Kasumi-1 (cell line): ENCODE results near the gene ADCY5.

Source experiments
- DNase-seq, 2 experiments: peaks; one replicate each; lab custom pipeline; 2025; lab: John Stamatoyannopoulos, UW

Gene ADCY5

DNA sequence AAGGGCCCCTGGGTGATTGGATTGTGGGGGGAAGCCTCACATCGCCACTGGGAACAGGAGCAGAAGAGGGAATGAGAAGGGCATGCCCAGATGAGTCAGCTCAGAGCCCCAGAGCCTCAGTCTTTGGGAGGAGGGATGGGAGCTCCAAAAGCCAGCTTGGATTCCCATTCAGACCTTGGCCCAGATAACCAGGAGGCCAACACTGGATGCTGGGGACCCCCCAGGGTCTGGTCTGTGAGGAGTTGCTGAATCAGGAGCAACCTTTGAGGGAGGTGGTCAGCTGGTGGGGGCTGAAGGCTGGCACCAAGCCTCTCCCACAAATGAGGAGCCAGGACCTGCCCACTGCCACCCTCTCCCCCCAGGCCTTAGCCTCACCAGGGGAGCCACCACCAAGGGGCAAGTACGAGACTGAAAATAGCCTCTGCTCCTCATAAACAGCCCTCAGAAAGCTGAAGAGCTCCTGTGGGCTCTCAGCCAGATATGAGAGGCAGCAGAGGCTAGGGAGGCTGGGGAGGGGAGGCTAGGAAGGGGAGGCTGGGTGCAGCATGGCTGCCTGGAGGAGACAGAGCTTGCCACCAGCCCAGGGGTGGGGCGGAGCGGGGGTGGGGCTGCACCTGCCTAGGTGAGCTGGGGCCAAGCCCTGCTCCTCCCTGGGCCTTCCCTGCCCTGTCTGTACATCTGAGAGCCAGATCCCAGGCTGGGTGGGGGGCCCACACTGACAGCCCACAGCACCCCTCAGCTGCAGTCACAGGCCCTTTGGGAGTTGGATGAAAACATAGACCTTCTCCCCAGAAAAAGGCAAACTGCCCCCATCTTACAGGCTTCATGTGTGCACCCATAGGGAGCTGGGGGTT is 147.3 kb downstream of the ADCY5 start:
- DNase-seq: no peak

DNA sequence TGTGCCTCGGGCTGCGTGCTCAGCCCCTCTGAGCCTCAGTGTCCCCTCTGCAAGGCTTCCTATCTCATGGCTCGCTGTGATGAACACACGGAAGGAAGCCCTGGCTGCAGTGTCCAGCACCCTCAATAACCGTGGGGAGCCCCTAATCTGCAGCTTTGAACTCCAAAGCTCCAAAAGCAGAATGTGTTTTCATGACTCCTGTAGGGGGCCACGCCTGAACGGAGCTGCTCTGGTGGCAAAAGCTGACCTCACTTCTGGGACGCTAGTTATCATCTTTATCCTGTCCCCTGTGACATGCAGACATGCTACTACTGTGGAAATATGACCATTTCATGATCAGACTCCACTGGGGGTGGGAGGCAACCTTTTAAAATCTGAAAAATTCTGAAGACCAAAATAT is 148.3 kb downstream of the ADCY5 start:
- DNase-seq: no peak

DNA sequence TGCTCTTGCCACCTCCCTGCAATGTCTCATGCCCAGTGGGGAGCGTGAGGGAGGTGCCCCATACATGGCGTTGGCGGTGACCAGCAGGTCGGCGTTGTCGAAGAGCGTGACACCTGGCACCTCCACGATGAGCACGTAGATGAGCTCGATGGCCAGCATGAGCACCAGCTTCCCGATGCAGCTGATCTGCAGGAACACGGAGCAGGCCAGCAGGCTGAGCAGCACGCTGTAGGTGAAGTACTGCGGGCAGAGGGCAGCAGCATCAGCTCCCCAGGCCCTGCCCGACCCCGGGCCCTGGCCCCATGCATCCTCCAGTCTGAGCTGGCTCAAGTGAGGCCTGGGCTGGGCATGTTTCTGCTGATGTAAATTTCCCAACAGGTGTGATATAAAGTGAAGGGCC is 148.8 kb downstream of the ADCY5 start:
- DNase-seq: no peak

DNA sequence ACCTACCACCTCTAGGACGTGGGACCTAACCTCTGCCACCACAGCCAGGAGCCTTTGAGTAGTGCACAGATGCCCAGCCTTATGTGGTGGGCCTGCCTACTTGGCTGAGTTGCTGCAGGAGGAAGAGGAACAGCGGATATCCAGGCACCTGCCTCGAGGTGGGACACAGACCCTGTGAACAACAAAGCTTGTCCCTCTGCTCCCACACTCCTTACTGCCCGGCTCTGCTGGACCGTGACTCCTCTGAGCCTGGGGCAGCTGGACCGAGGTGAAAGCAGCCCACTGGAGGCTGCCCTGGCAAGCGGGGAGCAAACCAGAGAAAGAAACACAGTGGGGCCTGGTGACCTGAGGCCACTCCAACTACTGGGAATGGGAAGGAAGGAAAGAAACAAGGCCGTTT is 149.3 kb downstream of the ADCY5 start:
- no peak for DNase-seq

DNA sequence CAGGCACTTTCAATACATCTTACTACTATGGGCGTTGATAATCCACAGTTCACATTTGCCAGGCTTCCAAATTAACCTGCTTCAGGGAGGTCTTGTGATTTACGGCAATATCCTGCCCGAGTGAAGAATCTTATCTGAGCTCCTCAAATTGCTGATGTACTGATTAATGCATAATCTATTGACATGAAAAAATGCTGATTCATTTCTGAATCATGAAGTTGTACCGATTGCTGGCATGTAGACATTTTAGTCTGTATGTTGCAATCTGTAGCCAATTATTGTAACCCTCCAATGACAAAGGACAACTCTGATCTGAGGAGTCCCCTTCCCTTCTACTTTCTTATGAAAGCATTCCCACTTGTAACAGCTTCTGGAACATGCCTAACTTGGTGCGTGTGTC is 150.0 kb downstream of the ADCY5 start:
- no peak for DNase-seq

DNA sequence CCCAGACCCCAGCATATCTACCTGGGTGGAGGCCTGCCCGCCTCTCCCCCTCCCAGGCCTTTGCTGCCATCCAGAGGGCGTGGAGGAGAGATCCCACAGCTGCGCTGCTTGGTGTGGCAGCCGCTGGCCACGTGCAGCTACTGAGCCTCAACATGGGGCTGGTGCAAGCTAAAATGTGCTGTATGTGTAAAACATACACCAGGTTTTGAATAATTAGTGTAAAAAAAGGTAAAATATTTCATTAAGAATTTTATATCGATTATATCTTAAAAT is 151.3 kb downstream of the ADCY5 start:
- no peak for DNase-seq

DNA sequence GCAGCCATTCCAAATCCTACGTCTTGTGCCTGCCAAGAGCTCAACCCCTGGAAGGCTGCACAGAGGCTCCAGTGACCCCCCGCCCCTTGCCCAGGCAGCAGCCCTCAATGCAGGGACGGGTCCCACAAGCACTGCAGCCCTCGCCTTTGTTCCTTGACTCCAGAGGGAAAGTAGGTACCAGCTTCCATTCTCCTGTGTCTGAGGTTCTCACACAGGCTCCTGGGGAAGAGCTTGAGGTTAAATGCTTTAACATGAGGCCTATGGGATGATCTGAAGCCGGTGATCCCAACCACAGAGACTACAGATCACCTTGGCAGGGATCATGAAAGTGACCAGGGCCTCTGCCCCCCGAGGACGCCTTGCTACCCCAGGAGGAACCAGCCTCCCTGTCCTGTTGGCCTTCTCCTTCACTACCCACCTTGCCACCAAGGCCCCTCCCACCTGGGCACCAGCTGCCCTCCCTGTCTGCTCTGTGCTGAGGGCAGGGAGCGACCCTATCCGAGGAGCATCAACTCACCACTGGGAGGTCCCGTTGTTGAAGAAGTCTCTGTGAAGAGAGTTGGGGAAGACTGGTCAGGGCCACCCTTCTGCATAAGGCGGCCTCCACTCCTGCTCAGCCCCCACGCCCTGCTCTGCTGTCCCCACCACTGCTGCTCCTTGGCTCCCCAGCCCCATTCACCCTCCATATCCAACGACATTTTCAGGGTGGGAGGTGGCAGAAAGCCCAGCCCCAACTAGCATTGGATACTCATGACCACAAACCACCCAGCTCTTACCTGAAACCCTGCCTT is 151.9 kb downstream of the ADCY5 start:
- no peak for DNase-seq

DNA sequence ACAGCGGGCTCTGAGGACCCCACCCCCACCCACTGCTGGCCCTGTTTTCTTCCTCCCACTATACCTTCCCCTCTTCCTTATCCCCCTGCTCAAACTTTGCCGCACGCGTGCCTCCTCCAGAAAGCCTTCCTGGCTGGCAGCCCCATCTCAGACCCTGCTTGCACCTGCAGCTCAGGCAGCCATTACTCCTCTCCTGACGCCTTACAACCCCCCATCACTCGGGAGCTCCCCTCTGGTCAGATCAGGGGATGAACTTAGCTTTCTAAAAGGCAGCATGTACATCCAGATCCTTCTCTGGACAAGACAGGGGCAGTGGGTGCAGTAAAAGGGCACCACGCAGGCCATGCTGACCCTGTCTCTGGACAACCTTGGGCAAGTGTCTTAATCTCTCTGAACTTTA is 152.6 kb downstream of the ADCY5 start:
- no peak for DNase-seq

DNA sequence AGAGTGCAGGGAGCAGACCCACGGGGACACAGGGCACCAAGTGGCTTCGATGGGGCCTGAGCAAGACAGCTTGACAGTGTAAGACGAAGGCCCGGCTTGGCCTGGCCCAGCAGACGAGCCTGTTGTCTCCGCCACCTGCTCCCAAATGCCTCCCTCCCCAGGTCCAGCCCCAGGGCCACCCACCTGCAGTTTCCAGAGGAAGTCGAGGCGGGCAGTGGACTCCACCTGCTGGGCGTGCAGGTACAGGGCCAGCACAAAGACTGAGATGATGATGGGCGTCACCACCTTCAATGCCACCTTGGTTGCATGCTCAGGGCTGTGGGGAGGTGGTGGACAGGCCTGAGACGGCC is 153.0 kb downstream of the ADCY5 start:
- no peak for DNase-seq

DNA sequence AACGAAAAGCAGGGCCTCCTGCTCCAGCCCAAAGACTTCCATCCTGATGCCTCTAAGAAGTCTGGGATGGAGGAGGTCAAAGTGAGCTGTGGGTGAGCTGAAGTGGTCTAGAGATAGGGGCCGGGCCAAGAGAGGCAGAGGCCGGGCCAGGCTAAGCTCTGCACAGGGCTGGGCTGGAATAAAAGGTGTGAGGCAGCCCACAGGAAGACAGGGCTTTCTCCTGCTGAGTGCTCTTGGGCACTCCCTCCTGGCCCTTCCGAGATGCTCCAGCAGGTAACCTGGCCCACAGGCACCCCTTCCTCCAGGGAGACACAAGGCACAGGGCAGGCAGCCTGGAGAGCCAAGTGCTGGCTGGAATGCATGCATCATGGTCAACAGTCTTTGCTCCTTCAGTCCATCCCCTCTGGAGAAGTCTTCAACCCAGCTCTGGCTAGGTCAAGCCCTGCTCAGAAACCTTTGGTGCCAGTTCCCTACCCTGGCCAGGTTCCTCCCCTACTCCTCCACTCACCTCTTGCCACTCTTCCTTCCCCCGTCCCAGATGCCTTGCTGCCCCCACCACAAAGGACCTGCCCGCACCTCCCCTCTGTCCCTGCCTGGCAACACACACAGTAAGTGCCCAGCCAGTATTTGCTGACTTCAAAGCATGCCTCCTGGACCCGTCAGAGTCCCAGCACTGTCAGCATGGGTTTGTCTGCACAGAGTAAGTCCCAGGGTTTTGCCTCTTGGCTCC is 153.6 kb downstream of the ADCY5 start:
- DNase-seq: no peak

DNA sequence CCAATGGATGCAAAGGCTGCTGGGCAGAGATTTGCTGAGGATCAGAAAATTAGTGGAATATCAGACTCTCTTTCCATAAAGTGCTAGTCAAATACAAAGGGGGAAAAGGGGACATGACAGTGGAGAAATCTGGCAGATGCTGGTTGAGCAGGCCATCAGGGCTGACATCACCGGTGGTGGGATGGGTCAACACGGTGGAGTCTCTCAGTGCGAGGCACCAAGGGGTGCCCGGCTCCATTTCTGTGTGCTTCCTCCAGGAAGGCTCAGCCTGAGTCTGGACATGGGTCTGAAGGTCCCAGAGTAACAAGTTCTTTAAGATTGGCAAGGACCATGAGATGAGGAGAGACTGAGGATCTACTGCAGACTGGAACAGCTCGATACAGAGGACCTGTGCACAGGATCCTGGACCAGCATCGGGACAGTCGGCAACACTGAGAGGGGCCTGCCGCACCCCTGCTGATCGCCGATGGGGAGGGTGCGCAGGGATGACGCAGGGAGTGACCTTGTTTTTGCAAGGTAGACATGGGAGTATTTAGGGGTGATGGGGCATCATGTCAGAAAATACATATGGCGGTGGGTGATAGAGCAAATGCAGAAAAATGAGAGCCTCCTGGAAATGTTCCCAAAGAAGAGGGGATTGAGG is 154.5 kb downstream of the ADCY5 start:
- no peak for DNase-seq

DNA sequence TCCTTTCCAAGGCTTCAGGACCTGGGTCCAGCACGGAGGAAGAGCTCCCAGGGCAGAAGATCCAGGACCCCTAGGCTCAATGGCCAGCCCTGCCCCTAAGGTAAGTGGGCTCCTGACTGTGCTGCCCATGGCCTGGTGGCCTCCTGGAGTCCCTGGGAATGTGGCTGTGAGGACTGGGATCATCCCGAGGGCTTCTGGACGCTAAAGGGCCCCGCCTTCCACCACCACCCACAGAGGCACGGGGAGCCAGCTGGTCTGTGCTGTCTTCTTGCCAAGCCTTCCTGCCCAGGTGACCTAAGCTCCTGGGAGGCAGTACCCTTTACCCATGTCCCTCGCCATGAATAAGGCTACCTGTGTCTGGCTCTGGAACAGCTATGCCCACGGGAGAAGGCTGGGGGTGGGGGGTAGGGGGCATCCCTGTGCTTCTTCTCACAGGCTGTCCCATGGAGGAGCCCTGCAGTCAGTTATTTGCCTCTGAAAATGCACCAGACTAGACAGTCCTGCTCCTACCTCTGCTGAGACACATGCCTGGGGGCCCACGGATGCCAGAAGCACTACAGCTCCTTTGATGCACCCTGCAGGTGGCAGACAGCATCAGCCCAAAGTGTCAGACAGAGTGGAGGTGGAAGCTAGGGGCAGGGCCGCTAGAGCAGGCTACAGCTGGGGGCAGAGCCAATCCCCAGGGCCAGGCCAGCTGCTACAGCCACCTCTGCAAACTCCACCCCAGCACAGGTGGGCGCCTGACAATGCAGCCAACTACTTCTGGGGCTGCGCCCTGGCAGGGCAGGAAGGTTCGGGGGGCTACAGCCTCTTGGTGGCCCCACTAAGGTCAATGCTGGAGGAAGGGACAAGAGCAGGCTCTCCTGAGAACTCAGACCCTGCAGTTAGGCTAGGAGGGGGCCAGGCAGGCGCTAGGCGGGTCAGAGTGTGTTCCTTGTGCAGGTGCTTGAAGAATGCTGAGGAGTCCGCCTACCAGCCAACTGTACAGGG is 156.3 kb downstream of the ADCY5 start:
- no peak for DNase-seq

DNA sequence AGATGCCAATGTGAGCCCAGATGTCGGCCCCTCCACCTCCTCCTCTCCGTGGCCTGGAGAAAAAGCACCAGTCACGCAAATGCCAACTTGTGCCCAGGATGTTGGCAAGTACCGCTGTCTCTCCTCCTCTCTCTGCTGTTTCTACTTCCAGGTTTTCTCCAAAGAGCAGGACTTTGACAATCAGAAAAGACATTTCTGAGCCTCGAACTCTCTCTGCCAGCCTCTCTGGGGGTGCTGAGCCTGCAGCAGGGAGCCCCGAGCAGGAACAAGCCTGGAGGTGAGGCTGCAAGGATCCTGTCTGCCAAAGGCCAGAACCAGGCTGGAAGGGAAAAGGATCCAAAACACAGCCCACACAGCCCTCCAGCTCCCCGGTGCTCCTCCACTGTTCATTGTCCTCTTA is 157.5 kb downstream of the ADCY5 start:
- DNase-seq: no peak

DNA sequence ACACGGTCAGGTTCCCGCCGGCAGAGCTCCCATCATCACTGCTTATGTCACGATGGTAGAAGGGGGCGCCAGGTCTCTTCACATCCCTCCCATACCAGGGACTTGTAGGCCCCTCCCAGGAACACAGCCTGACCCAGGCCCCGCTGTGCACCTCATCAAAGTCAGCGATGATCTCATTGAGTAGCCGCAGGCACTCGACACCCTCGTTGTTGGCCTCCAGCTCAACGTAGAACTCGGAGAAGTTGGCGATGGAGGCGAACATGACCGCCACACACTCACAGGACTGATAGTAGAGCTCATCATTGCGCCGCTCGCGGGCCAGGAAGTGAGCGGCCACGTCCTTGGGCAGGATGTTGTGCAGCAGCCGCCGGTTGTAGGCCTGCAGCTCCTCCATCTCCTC is 157.9 kb downstream of the ADCY5 start:
- DNase-seq: no peak

DNA sequence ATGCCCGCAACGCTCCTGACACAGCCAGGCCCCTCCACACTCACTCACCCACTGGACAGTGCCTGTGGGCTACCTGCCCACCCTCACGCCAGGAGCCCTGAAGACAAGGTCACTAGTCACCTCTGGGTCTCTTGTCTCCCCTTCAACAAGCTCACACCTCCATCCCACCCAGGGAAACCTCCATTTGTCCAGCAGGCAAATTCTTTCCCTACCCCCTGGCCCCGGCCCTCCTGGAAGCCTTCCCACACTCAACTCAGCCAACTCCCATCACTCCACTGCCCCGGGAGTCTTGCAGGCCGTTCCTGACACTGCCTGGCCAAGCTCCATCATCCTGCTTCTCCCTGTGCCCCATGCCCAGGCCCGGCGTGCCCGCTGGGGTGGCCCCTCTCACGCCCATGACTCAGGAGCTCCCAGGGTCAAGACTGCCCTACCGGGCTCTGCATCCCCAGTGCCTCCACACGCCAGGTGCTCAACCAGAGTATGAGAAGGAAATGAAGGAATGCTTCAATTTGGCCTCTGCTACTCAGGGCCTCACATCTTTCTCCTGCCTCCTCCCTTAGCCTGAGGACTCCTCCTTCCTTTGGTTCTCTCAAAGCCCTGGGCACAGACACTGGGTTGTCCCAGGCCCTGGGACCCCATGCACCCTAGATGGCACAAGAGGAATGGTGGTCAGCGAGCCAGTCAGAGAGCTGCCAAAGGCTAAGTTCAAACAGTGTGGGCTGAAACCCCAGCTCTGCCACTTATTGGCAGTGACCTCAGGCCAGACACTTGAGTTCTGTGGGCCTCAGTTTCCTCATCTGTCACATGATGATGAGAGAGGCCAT is 158.6 kb downstream of the ADCY5 start:
- DNase-seq: no peak

DNA sequence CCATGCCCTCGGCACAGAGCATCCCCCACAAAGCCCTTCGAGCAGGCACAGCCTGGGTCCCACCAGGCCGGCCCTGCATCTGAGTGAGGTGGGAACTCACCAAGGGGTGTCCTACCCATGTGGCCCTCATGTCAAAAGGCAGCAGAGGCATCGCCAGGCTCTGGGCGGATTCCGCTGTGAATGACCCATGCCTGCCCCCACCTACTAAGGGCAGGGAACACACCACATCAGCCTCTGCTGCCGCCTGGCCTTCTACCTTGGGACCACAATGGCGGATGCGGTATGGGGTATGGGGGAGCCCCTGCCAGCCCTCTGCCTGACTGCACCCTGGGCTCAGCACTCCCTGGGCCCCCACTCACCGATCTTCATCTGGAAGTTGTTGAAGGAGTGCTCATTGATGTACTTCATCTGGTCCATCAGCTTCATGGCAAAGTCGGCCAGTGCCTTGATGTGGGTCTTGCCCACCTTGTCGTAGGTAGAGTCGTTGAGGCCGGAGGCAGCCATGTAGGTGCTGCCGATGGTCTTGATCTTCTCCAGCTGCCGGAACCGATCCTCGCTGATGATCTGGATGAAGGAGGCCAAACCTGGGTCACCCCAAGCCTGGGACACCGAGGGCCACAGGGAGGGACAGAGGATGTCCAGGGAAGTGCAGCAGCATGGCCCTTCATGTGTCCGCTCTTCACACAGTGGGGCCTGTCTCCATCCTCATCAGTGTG is 159.3 kb downstream of the ADCY5 start:
- DNase-seq: no peak

DNA sequence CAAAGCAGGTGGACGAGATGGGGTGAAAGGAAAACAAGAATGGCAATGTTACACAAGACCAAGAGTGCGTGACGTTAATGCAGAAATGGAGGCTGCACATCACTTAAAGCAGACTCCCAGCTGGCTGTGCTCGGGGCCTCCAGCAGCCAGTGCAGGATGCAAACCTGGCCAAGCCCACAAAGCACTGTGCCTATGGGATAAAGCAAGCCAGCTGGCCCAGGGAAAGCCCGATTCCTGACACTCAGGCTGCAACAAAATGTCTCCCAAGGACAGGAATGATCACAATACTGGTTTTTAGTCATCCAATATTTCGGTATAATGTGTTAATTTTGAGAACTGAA is 161.0 kb downstream of the ADCY5 start:
- no peak for DNase-seq

DNA sequence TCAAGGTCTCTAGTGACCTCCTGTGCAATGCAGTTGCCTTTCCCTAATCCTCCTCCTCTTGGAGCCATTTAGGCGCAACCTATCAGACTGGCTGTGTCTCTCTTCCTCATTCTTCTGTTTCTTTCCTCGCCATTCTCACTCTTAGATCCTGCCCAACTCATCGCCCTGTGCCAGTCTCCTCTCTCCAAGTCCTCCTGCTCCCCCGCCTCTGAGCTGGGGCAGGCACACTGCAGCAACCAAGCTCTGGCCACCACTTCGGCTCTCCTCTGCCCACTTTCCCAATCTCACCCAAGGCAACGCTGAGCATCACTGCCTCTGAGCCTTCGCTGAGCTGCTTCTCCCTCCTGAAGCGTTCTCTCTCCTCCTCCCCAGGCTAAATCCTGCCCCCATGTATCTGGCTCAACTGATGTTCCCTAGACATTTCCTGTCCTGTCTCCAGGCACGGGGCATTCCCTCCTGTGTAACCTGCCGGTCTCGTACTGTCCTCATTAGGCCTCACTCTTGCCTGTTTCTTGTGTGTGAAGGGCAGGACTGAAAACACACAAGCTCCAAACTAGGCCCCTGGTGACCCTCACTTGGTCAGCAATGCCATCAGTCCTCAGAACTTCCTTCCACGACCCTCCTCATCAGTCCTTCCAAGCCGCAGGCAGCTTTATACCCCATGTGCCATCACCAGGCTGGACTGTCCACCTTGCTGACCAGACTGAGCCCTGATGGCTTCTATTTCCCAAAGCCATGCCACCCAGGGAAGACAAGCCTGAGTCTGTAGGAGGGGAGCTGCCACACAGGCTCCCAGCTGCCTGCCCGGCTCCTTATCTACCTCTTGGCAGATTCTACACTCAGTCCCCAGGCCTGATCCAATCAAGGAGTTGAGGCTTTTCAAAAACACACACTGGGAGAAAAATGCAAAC is 161.6 kb downstream of the ADCY5 start:
- DNase-seq: no peak
